ENCODE data around the gene GRM1.

GRM1 gene

GRCh38 chr6:146381486-146381885 is 352.6 kb downstream of the GRM1 start:
- DNase-seq (ENCODE audit: low read depth): no peak
- H3K4me3 ChIP-seq (ENCODE audit: low read length): no peak overlapping the region
- peak; percentile 22 for TF ChIP-seq CTCF (IDR thresholded peaks at IDR 0.05; ENCODE audit: insufficient read depth, low read depth, low read length, missing control alignments)

GRCh38 chr6:146388736-146389364 is 360.0 kb downstream of the GRM1 start:
- DNase-seq (ENCODE audit: low read depth): no peak

GRCh38 chr6:146389740-146390139 is 360.9 kb downstream of the GRM1 start:
- DNase-seq (ENCODE audit: low read depth): no peak
- no peak for TF ChIP-seq CTCF (IDR thresholded peaks at IDR 0.05; ENCODE audit: insufficient read depth, low read depth, low read length, missing control alignments)
- no peak overlapping the region for H3K4me3 ChIP-seq (ENCODE audit: low read length)

More at GRCh38 chr6:146388736-146389364, 360.0 kb downstream of the GRM1 start:
- no peak overlapping the region for H3K4me3 ChIP-seq (ENCODE audit: low read length)
- no peak for TF ChIP-seq CTCF (IDR thresholded peaks at IDR 0.05; ENCODE audit: insufficient read depth, low read depth, low read length, missing control alignments)

GRCh38 chr6:146397638-146398037 is 368.8 kb downstream of the GRM1 start:
- no peak overlapping the region for H3K4me3 ChIP-seq (ENCODE audit: low read length)
- TF ChIP-seq CTCF (IDR thresholded peaks at IDR 0.05; ENCODE audit: insufficient read depth, low read depth, low read length, missing control alignments): no peak
- DNase-seq (ENCODE audit: low read depth): no peak

- no peak for DNase-seq (ENCODE audit: low read depth)
- TF ChIP-seq CTCF (IDR thresholded peaks at IDR 0.05; ENCODE audit: insufficient read depth, low read depth, low read length, missing control alignments): no peak
Measured at GRCh38 chr6:146402476-146402875, 373.6 kb downstream of the GRM1 start.

GRCh38 chr6:146408583-146408982 is 379.7 kb downstream of the GRM1 start:
- no peak for TF ChIP-seq CTCF (IDR thresholded peaks at IDR 0.05; ENCODE audit: insufficient read depth, low read depth, low read length, missing control alignments)
- DNase-seq (ENCODE audit: low read depth): no peak
- no peak overlapping the region for H3K4me3 ChIP-seq (ENCODE audit: low read length)

More at GRCh38 chr6:146402476-146402875, 373.6 kb downstream of the GRM1 start:
- no peak overlapping the region for H3K4me3 ChIP-seq (ENCODE audit: low read length)
